Neuronal stem cell (in vitro differentiated cells): ENCODE results near the gene PARP1.

Experiments
- DNase-seq: peaks from one replicate; pipeline ENCODE4 v3.0.0-alpha.2; 2013; ENCODE audit warnings: low spot score
- H2AFZ ChIP-seq: one replicate; pipeline ENCODE4 v1.6.1; 2013; ENCODE audit warnings: mild to moderate bottlenecking, low read length, inconsistent platforms
- H2AK5ac ChIP-seq: 2 replicates; pipeline ENCODE4 v1.6.1; 2013; ENCODE audit warnings: low read depth, mild to moderate bottlenecking, inconsistent platforms, low read length, moderate library complexity, mixed read lengths
- H2BK120ac ChIP-seq: 2 replicates; pipeline ENCODE4 v1.6.1; 2013; ENCODE audit warnings: low read depth, mild to moderate bottlenecking, inconsistent platforms, low read length, moderate library complexity, mixed read lengths
- H2BK12ac ChIP-seq: one replicate; pipeline ENCODE4 v1.6.1; 2013; ENCODE audit warnings: low read length, inconsistent platforms
- H2BK15ac ChIP-seq: 2 replicates; pipeline ENCODE4 v1.6.1; 2013; ENCODE audit warnings: mild to moderate bottlenecking, low read length, inconsistent platforms, mixed read lengths
- H2BK5ac ChIP-seq: one replicate; pipeline ENCODE4 v1.6.1; 2013; ENCODE audit warnings: inconsistent platforms, mild to moderate bottlenecking, low read length, moderate library complexity
- H3K14ac ChIP-seq: one replicate; pipeline ENCODE4 v1.6.1; 2013; ENCODE audit warnings: low read length, inconsistent platforms
- H3K18ac ChIP-seq: 2 replicates; pipeline ENCODE4 v1.6.1; 2013; ENCODE audit warnings: low read length, inconsistent platforms
- H3K23ac ChIP-seq: 2 replicates; pipeline ENCODE4 v1.6.1; 2013; ENCODE audit warnings: low read depth, mild to moderate bottlenecking, mixed read lengths, low read length, inconsistent platforms; ENCODE audit not compliant: poor library complexity
- H3K27ac ChIP-seq: replicated peaks from 3 replicates; pipeline ENCODE4 v1.5.1; 2013; ENCODE audit warnings: low read length, inconsistent platforms
- H3K27me3 ChIP-seq, 3 experiments: 2 replicates each; pipeline ENCODE4 v1.6.1; 2013; ENCODE audit warnings: low read length in 3 of 3, mild to moderate bottlenecking in 2 of 3, inconsistent platforms in 1 of 3, low read depth in 1 of 3, mixed read lengths in 1 of 3, moderate library complexity in 1 of 3; ENCODE audit not compliant: control insufficient read depth in 3 of 3, insufficient read depth in 3 of 3
- H3K36me3 ChIP-seq, 2 donors: replicated peaks in 1 of 2; 2 replicates each; pipeline ENCODE4 v1.6.1; 2013; ENCODE audit warnings: low read length in 2 of 2; ENCODE audit not compliant: control insufficient read depth in 2 of 2, insufficient read depth in 2 of 2
- H3K4ac ChIP-seq: 2 replicates; pipeline ENCODE4 v1.6.1; 2013; ENCODE audit warnings: inconsistent platforms, mild to moderate bottlenecking, low read length, moderate library complexity
- H3K4me1 ChIP-seq, 2 donors: 1 replicate in 1 of 2; 2 replicates in 1 of 2; pipeline ENCODE4 v1.6.1; 2013; ENCODE audit warnings: low read length in 2 of 2, low read depth in 1 of 2; ENCODE audit not compliant: control insufficient read depth in 2 of 2, insufficient read depth in 1 of 2
- H3K4me2 ChIP-seq: one replicate; pipeline ENCODE4 v1.6.1; 2013; ENCODE audit warnings: mild to moderate bottlenecking, low read length, inconsistent platforms; ENCODE audit not compliant: insufficient read depth, poor library complexity, severe bottlenecking
- H3K4me3 ChIP-seq, 2 donors: 2 replicates each; pipeline ENCODE4 v1.5.1; 2013; ENCODE audit warnings: low read length in 2 of 2, mild to moderate bottlenecking in 2 of 2, inconsistent platforms in 1 of 2, moderate library complexity in 1 of 2
- H3K79me1 ChIP-seq: one replicate; pipeline ENCODE4 v1.6.1; 2013; ENCODE audit warnings: low read depth, mild to moderate bottlenecking, inconsistent platforms, low read length, moderate library complexity
- H3K9ac ChIP-seq: one replicate; pipeline ENCODE4 v1.6.1; 2013; ENCODE audit warnings: mild to moderate bottlenecking, low read depth, low read length, inconsistent platforms; ENCODE audit not compliant: poor library complexity
- H3K9me3 ChIP-seq, 2 donors: replicated peaks in 1 of 2; 2 replicates each; pipeline versions ENCODE3 to v1.6.1; 2013; ENCODE audit warnings: low read length in 2 of 2, mild to moderate bottlenecking in 2 of 2, inconsistent platforms in 1 of 2, low read depth in 1 of 2, mixed read lengths in 1 of 2, moderate library complexity in 1 of 2; ENCODE audit not compliant: control insufficient read depth in 2 of 2, insufficient read depth in 1 of 2
- H4K8ac ChIP-seq: one replicate; pipeline ENCODE4 v1.6.1; 2013; ENCODE audit warnings: low read depth, mild to moderate bottlenecking, inconsistent platforms, low read length, moderate library complexity
- H4K91ac ChIP-seq: one replicate; pipeline ENCODE4 v1.6.1; 2013; ENCODE audit warnings: low read length, low read depth, mild to moderate bottlenecking, inconsistent platforms; ENCODE audit not compliant: poor library complexity
- WGBS, 2 donors: extraction: QIAGEN DNeasy Blood & Tissue Kit; methylation state at CpG; one replicate each; pipeline ENCODE4 v1.1.7; 2013; ENCODE audit warnings: missing lambda C conversion rate in 2 of 2, mixed read lengths in 1 of 2; ENCODE audit not compliant: insufficient read length in 2 of 2, insufficient replicate concordance in 1 of 2; ENCODE audit errors: extremely low coverage in 2 of 2; 5-methylcytosine and 5-hydroxymethylcytosine counted together

PARP1 gene

DNA sequence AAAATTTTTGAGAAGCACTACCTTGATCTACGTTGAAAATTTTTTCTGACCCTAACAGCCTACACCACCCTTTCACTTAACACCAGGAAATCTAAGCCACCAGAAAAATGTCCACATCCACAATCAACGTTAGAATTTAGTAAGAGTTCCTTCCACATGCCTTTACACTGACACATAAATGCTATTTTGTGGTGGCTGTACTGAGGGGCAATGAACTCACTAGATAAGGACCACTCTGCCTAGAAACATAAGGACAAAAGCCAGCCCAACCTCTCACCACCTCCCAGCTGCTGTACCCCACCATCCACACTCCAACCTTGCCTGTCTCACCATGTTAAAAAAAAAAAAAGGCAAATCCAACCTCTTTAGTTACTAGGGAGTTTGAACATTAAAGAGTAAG lies 29.8 kb downstream of the PARP1 start:
- Histone ChIP-seq H3K4ac (no peak overlapping the region), H3K79me1 (no peaks in the 10 kb centered on the region), H2BK5ac (no peak overlapping the region), H2BK120ac (no peak overlapping the region), H4K91ac (no peak overlapping the region), H3K4me2 (no peak overlapping the region), H2AFZ (no peak overlapping the region), H2BK12ac (no peak overlapping the region), H3K36me3 (peaks cover 74 to 100% of the 10 kb centered on the region in 2 donors), H3K23ac (no peak overlapping the region), H3K14ac (no peak overlapping the region), H3K27me3 (no peaks in the 10 kb centered on the region), H3K18ac (no peak overlapping the region), H3K4me1 (no peaks in the 10 kb centered on the region), H3K9ac (no peak overlapping the region), H2BK15ac (no peak overlapping the region), H2AK5ac (no peak overlapping the region), H3K4me3 (no peak overlapping the region), H3K9me3 (no peaks in the 10 kb centered on the region), H3K27ac (no peak overlapping the region), H4K8ac (no peak overlapping the region)
- DNase-seq, result no peak
- WGBS, 2 donors, result no CpG with 5 or more reads among the region's 2 CpGs

- Histone ChIP-seq H3K4me1 (no peaks in the 10 kb centered on the region), H3K4me3 (no peak overlapping the region), H3K27me3 (no peaks in the 10 kb centered on the region), H2BK15ac (no peak overlapping the region), H3K27ac (no peak overlapping the region), H3K18ac (no peak overlapping the region), H4K8ac (no peak overlapping the region), H2AK5ac (no peak overlapping the region), H2BK120ac (no peak overlapping the region), H3K23ac (no peak overlapping the region), H3K79me1 (no peaks in the 10 kb centered on the region), H3K4me2 (no peak overlapping the region), H2AFZ (no peak overlapping the region), H3K9ac (no peak overlapping the region), H2BK5ac (no peak overlapping the region), H2BK12ac (no peak overlapping the region), H3K14ac (no peak overlapping the region), H3K9me3 (no peaks in the 10 kb centered on the region), H4K91ac (no peak overlapping the region), H3K36me3 (peaks cover 70 to 100% of the 10 kb centered on the region in 2 donors), H3K4ac (no peak overlapping the region)
- DNase-seq, result no peak
- no CpG with 5 or more reads among the region's 3 CpGs for WGBS, 2 donors
Measured at GRCh38 chr1:226376300-226376699, 31.6 kb downstream of the PARP1 start.

- Histone ChIP-seq H3K18ac (no peak overlapping the region), H2BK12ac (no peak overlapping the region), H4K91ac (no peak overlapping the region), H3K27ac (no peak overlapping the region), H3K36me3 (peaks cover 63 to 100% of the 10 kb centered on the region in 2 donors), H3K4me3 (no peak overlapping the region), H4K8ac (no peak overlapping the region), H2AFZ (no peak overlapping the region), H3K14ac (no peak overlapping the region), H2BK15ac (no peak overlapping the region), H3K4me2 (no peak overlapping the region), H3K4ac (no peak overlapping the region), H3K4me1 (no peaks in the 10 kb centered on the region), H2AK5ac (no peak overlapping the region), H3K9ac (no peak overlapping the region), H2BK5ac (no peak overlapping the region), H2BK120ac (no peak overlapping the region), H3K27me3 (no peaks in the 10 kb centered on the region), H3K9me3 (no peaks in the 10 kb centered on the region), H3K23ac (no peak overlapping the region), H3K79me1 (peaks cover 3% of the 10 kb centered on the region)
- DNase-seq, result no peak
- no CpG with 5 or more reads among the region's 7 CpGs for WGBS, 2 donors
Measured at GRCh38 chr1:226373376-226373775, 34.5 kb downstream of the PARP1 start.

GRCh38 chr1:226372885-226373284 lies 35.0 kb downstream of the PARP1 start:
- Histone ChIP-seq H2BK120ac (no peak overlapping the region), H2BK15ac (no peak overlapping the region), H4K8ac (no peak overlapping the region), H2BK5ac (no peak overlapping the region), H2BK12ac (no peak overlapping the region), H3K9ac (no peak overlapping the region), H2AFZ (no peak overlapping the region), H3K79me1 (peaks cover 3% of the 10 kb centered on the region), H3K4me3 (no peak overlapping the region), H3K36me3 (peaks cover 65 to 100% of the 10 kb centered on the region in 2 donors), H3K4ac (no peak overlapping the region), H3K4me1 (no peaks in the 10 kb centered on the region), H4K91ac (no peak overlapping the region), H3K27me3 (no peaks in the 10 kb centered on the region), H3K9me3 (no peaks in the 10 kb centered on the region), H3K27ac (no peak overlapping the region), H3K18ac (no peak overlapping the region), H2AK5ac (no peak overlapping the region), H3K4me2 (no peak overlapping the region), H3K14ac (no peak overlapping the region), H3K23ac (no peak overlapping the region)
- DNase-seq, result no peak
- WGBS, 2 donors, result no CpG with 5 or more reads among the region's 9 CpGs
